NCI-H1092 (cell line): ENCODE data around the gene RAD51B.

Experiments
- DNase-seq: peaks from one replicate; lab custom pipeline; 2025; lab: John Stamatoyannopoulos, UW

The RAD51B gene

GRCh38 chr14:68727315-68728047 is 907.9 kb downstream of the RAD51B start:
- no peak for DNase-seq

- DNase-seq, result no peak
These were observed 908.9 kb downstream of the RAD51B start for GRCh38 chr14:68728342-68729106.

GRCh38 chr14:68729556-68729955 is 910.0 kb downstream of the RAD51B start:
- no peak for DNase-seq

- no peak for DNase-seq
These were observed 910.8 kb downstream of the RAD51B start for GRCh38 chr14:68730348-68730747.

- DNase-seq, result no peak
These were observed 911.3 kb downstream of the RAD51B start for GRCh38 chr14:68730811-68731425.

GRCh38 chr14:68733086-68733914 is 913.7 kb downstream of the RAD51B start:
- no peak for DNase-seq

- DNase-seq, result no peak
These were observed 914.7 kb downstream of the RAD51B start for GRCh38 chr14:68734231-68734732.

GRCh38 chr14:68735856-68736255 is 916.3 kb downstream of the RAD51B start:
- no peak for DNase-seq

GRCh38 chr14:68736471-68736871 is 916.9 kb downstream of the RAD51B start:
- no peak for DNase-seq

- no peak for DNase-seq
These were observed 917.5 kb downstream of the RAD51B start for GRCh38 chr14:68737086-68737485.

- no peak for DNase-seq
These were observed 919.0 kb downstream of the RAD51B start for GRCh38 chr14:68738559-68738958.

GRCh38 chr14:68739701-68740100 is 920.1 kb downstream of the RAD51B start:
- no peak for DNase-seq

- no peak for DNase-seq
These were observed 921.4 kb downstream of the RAD51B start for GRCh38 chr14:68740788-68741476.

GRCh38 chr14:68741477-68741791 is 921.9 kb downstream of the RAD51B start:
- no peak for DNase-seq

- no peak for DNase-seq
These were observed 922.4 kb downstream of the RAD51B start for GRCh38 chr14:68741839-68742470.

- DNase-seq, result no peak
These were observed 925.0 kb downstream of the RAD51B start for GRCh38 chr14:68744613-68745012.

- no peak for DNase-seq
These were observed 927.8 kb downstream of the RAD51B start for GRCh38 chr14:68747393-68747792.

GRCh38 chr14:68748260-68748659 is 928.7 kb downstream of the RAD51B start:
- no peak for DNase-seq

- no peak for DNase-seq
These were observed 929.1 kb downstream of the RAD51B start for GRCh38 chr14:68748691-68749090.

- DNase-seq, result no peak
These were observed 930.2 kb downstream of the RAD51B start for GRCh38 chr14:68749487-68750475.
